Stimulated activated naive CD4-positive, alpha-beta T cell treated with Interleukin-2 at 50 U/mL for 16 hours (primary cell): ENCODE data around the gene IL19.
A peak's percentile ranks its signal among the peaks of the same experiment; 100 is the strongest.

ENCODE experiments used
- DNase-seq: peaks from one replicate; lab custom pipeline; 2025; lab: John Stamatoyannopoulos, UW

Gene IL19

GRCh38 chr1:206800891-206801290, 30.3 kb downstream of the IL19 start:
- DNase-seq: no peak

- no peak for DNase-seq
Observed at GRCh38 chr1:206801467-206801866, 30.9 kb downstream of the IL19 start.

GRCh38 chr1:206802401-206802800, 31.8 kb downstream of the IL19 start:
- DNase-seq: no peak

GRCh38 chr1:206803221-206803730, 32.7 kb downstream of the IL19 start:
- peak; percentile 78 for DNase-seq

GRCh38 chr1:206804156-206804737, 33.7 kb downstream of the IL19 start:
- no peak for DNase-seq

- DNase-seq: no peak
Observed at GRCh38 chr1:206805357-206805756, 34.8 kb downstream of the IL19 start.

- DNase-seq: peak; percentile 22
Observed at GRCh38 chr1:206808615-206809014, 38.0 kb downstream of the IL19 start.

- DNase-seq: peak; percentile 13
Observed at GRCh38 chr1:206809504-206810084, 39.0 kb downstream of the IL19 start.

GRCh38 chr1:206812471-206812870, 41.9 kb downstream of the IL19 start:
- DNase-seq: no peak

- DNase-seq: no peak
Observed at GRCh38 chr1:206814716-206815341, 44.3 kb downstream of the IL19 start.

- DNase-seq: peak; percentile 24
Observed at GRCh38 chr1:206816390-206817287, 46.1 kb downstream of the IL19 start.

GRCh38 chr1:206821493-206821892, 50.9 kb downstream of the IL19 start:
- no peak for DNase-seq

GRCh38 chr1:206823727-206824126, 53.2 kb downstream of the IL19 start:
- no peak for DNase-seq

GRCh38 chr1:206824331-206824730, 53.8 kb downstream of the IL19 start:
- DNase-seq: no peak

GRCh38 chr1:206826394-206826793, 55.8 kb downstream of the IL19 start:
- DNase-seq: no peak

GRCh38 chr1:206828061-206828460, 57.5 kb downstream of the IL19 start:
- DNase-seq: no peak

GRCh38 chr1:206828765-206829164, 58.2 kb downstream of the IL19 start:
- DNase-seq: no peak

GRCh38 chr1:206829282-206829681, 58.7 kb downstream of the IL19 start:
- DNase-seq: no peak

GRCh38 chr1:206829875-206830274, 59.3 kb downstream of the IL19 start:
- DNase-seq: no peak

- DNase-seq: no peak
Observed at GRCh38 chr1:206831650-206832049, 61.1 kb downstream of the IL19 start.

- DNase-seq: no peak
Observed at GRCh38 chr1:206832352-206832880, 61.8 kb downstream of the IL19 start.

- no peak for DNase-seq
Observed at GRCh38 chr1:206833106-206833680, 62.6 kb downstream of the IL19 start.
